CD4-positive, alpha-beta memory T cell (primary cell): ENCODE results near the gene CXCL5. TPM values are rescaled to one million over a fixed set of nuclear protein-coding genes. Genes with fewer than 3 reads are reported as not detected.

Source experiments
- polyA plus RNA-seq, 2 donors: library from polyadenylated mRNA; unstranded; fragments of 300-500 nt; fragmentation: Illumina TruSeq; gene quantifications; one replicate each; pipeline ENCODE4 v1.2.3, GENCODE V29; 2021
- total RNA-seq, 2 experiments: library from RNA; stranded (reverse); gene quantifications; one replicate each; pipeline ENCODE4 v1.2.3, GENCODE V29; 2021

CXCL5 gene
- total and polyA plus RNA-seq, 4 experiments from 2014 or later = not detected

Other genes with a start within 250 kb of the CXCL5 start
- gene CXCL6, start 162.0 kb downstream of the CXCL5 start, total RNA-seq = not detected
- not detected for gene CXCL6, start 162.0 kb downstream of the CXCL5 start, polyA plus RNA-seq
- not detected for gene PF4V1, start 145.4 kb downstream of the CXCL5 start, total RNA-seq
- not detected for gene PF4V1, start 145.4 kb downstream of the CXCL5 start, polyA plus RNA-seq
- not detected for gene CXCL1, start 129.3 kb downstream of the CXCL5 start, total RNA-seq
- gene CXCL1, start 129.3 kb downstream of the CXCL5 start, polyA plus RNA-seq = not detected
- not detected for gene PF4, start 16.6 kb downstream of the CXCL5 start, total RNA-seq
- gene PF4, start 16.6 kb downstream of the CXCL5 start, polyA plus RNA-seq = under 1 TPM in 1 of 2 donors, not detected in 1; 0.77 TPM
- not detected for gene PPBP, start 10.5 kb downstream of the CXCL5 start, total RNA-seq
- under 1 TPM in 1 of 2 donors, not detected in 1; 0.40 TPM for gene PPBP, start 10.5 kb downstream of the CXCL5 start, polyA plus RNA-seq
- gene CXCL3, start 40.0 kb upstream of the CXCL5 start, total RNA-seq = not detected
- not detected for gene CXCL3, start 40.0 kb upstream of the CXCL5 start, polyA plus RNA-seq
- gene CXCL2, start 100.5 kb upstream of the CXCL5 start, total RNA-seq = under 1 TPM in 1 of 2 experiments, not detected in 1; 0.42 TPM
- not detected for gene CXCL2, start 100.5 kb upstream of the CXCL5 start, polyA plus RNA-seq
- gene MTHFD2L, start 159.4 kb upstream of the CXCL5 start, total RNA-seq = 1 to 10 TPM; 7.5 to 7.6 TPM
- 1 to 10 TPM; 3.6 to 4.5 TPM for gene MTHFD2L, start 159.4 kb upstream of the CXCL5 start, polyA plus RNA-seq